Frontal cortex (tissue), 4 donors: ENCODE data around the gene CYP4B1. TPM values are rescaled to one million over a fixed set of nuclear protein-coding genes. Genes with fewer than 3 reads are reported as not detected.
"Not testable (repeated sequence)": the region's sequence is repeated elsewhere in the genome, so short reads cannot be mapped to it uniquely, and the experiment has no call there.

Source experiments
- DNase-seq, 2 donors: peaks; one replicate each; pipeline ENCODE4 v3.0.0; 2012; ENCODE audit warnings: low spot score in 2 of 2
- FAIRE-seq: peaks from 2 replicates; lab custom pipeline; 2012; peaks lifted over from hg19 to GRCh38; lab: Jason Lieb, UNC
- total RNA-seq: library from RNA; depleted of rRNA; stranded (reverse); fragments of >200 nt; gene quantifications from one replicate; pipeline ENCODE4 v1.2.3, GENCODE V29; 2014
- donor health status: control.
- donor health status: control.
- donor health status: control.

The CYP4B1 gene
- total RNA-seq, 1 donor from 2014 or later, result not detected

DNA sequence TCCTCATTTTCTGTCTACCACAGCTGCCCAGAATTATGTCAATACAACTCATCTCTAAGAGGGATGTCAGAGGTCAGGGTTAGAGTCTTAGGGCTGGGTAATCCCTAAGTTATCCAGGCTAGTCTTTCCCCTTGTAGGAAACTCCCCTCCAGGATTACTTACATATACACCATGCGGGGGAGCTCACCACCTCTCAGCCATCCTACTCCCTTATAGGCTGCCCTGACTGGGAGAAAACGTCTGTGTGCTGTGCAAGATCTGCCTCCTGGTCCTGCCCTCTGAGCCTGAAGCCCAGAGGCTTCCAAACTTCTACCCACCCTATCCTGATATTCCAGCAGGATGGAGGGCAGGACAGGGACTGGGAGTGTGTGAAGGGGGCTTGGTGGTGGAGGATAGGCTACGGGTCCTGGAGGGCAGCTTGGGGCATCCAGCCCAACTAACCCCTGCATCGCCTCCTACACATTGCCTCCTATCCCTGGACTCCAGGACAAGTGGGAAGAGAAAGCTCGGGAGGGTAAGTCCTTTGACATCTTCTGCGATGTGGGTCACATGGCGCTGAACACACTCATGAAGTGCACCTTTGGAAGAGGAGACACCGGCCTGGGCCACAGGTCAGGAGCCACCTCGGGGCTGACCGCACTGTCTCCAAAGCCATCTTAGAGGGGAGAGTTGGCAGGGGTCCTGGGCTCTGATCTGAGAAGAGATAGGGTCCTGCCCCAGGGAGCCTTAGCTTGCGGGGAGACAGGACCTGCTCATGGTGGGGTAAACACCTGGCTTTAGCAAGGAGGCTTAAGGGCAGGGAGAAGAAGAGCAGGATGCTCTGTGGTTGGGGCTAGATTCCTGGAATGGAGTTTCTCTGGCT lies 14.4 kb downstream of the CYP4B1 start:
- no peak for DNase-seq
- FAIRE-seq, result no peak

DNA sequence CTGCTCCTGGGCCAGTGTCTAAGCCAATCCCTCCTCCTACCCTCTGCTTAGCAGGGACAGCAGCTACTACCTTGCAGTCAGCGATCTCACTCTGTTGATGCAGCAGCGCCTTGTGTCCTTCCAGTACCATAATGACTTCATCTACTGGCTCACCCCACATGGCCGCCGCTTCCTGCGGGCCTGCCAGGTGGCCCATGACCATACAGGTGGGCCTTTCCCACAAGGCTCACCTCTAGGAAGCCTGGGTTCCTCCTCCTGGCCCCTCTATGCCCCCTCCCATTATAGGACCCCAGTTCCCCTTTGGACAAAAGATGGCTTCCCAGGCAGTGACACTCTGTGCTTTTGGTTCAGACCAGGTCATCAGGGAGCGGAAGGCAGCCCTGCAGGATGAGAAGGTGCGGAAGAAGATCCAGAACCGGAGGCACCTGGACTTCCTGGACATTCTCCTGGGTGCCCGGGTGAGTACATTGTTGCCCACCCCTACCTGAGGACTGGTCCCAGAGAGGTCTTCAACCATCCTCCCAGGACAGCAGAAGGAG lies 15.1 kb downstream of the CYP4B1 start:
- FAIRE-seq (no peak), DNase-seq (no peak)

DNA sequence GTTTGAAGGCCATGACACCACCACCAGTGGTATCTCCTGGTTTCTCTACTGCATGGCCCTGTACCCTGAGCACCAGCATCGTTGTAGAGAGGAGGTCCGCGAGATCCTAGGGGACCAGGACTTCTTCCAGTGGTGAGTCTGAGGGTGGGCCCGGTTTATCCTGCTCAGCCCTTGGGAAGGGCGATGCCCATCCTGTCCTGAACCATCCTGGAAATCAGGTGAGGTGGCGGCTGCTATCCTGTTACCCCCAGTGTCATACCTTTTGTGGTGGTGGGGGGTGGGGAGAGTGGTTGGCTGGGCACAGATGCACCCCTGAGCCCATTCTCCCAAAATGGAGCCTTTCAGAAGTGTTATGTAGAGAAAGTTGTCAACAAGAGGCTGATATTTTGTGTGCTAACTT lies 16.3 kb downstream of the CYP4B1 start:
- no peak for DNase-seq
- FAIRE-seq, result no peak

DNA sequence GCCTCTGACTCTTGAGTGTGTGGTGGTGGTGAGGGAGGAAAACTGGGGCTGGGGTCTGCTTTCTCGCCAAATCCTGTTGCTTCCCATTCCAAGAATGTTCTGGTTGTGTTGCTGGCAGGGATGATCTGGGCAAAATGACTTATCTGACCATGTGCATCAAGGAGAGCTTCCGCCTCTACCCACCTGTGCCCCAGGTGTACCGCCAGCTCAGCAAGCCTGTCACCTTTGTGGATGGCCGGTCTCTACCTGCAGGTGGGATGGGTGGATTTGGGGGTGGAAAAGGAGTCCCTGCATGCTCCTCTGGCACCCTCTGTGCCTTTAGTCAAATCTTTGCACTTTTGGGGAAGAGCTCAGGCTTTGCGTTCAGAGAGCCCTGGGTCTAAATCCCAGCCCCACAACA lies 18.1 kb downstream of the CYP4B1 start:
- no peak for DNase-seq
- FAIRE-seq, result no peak

DNA sequence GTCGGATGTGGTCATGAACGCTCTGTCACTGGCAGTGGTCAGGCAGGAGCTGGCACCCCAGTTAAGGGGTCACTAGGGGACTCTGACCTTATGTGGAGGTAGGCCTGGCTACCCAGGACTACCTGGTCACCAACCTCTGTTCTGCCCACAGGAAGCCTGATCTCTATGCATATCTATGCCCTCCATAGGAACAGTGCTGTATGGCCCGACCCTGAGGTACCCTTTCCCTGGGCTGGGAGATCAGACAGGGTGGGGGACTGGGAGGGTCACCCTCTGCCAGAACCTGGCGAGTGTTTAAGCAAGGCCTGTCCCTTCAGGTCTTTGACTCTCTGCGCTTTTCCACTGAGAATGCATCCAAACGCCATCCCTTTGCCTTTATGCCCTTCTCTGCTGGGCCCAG lies 19.0 kb downstream of the CYP4B1 start:
- DNase-seq (no peak), FAIRE-seq (no peak)

DNA sequence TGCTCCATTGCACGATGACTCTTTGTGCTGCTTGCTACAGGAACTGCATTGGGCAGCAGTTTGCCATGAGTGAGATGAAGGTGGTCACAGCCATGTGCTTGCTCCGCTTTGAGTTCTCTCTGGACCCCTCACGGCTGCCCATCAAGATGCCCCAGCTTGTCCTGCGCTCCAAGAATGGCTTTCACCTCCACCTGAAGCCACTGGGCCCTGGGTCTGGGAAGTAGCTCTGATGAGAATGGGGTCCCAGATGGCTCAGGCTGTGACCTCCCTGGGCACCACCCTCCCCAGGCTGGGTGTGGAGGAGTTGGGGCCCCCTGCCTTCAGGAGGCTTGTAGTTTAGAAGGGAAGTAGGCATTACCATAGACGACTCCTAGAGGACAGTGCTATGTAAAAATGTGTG lies 19.7 kb downstream of the CYP4B1 start:
- no peak for FAIRE-seq
- no peak for DNase-seq

DNA sequence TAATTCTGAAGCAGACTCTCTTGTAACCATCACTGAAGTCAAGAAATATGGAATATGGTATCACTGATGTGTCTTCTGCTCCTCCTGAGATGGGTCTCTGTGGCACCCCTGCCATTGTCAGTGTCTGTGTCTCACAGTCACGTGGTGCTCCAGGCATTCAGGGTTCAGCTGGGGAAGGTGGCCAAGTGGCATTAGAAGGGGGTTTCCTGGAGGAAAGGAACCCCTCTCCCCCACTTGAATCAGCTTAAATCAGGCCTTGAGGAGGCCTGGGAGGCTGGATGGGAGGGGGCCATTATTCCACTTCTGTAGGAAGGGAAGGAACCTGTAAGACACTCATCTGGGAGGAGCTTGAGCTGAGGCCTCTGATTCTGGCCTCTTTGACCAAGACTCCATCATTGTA lies 20.5 kb downstream of the CYP4B1 start:
- FAIRE-seq (no peak), DNase-seq (no peak)

DNA sequence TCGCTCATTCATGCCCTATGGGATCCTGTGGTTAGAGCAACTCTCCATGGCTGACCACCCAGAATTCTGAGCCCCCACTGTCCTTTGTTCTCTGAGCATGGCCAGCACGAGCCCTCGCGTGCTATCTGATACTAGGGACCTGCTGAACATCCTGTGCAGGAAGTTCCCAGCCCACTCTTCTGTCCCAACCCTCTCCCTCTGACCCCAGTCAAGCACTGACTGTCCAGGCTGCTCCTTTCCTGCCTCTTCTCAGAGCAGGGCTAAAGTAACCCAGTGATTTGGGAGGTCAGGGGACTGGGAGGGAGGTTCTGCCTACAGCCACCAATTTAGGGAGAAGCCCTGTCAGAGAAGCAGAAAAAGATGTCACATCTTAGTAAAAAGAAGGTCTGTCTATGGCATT lies 21.2 kb downstream of the CYP4B1 start:
- no peak for DNase-seq
- FAIRE-seq, result no peak

DNA sequence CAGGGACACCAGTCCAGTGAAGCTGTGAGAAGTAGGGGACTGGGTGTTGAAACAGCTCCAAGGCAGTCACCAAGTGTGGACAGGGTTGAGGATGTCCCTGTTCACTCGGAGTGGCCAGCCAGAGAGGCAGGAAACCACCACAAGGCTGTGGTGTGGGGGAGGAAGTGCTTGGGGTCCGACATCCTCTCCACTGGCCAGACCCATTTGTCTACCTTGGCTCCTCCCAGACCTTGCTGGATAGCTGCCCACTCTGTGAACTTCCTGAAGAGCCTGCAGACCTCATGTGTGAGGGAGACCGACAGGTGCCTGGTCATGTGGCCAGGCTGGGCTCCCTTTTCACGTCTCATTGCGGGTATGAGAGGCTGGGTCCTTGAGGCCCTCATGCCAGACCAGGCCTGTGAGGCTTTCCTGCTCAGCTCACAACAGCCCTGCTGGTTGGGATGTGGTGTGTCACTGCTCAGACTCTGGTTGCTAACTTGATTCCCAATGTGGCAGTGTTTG lies 21.8 kb downstream of the CYP4B1 start:
- DNase-seq (no peak), FAIRE-seq (no peak)

GRCh38 chr1:46822248-46822826 lies 23.5 kb downstream of the CYP4B1 start:
- no peak for FAIRE-seq
- no peak for DNase-seq

DNA sequence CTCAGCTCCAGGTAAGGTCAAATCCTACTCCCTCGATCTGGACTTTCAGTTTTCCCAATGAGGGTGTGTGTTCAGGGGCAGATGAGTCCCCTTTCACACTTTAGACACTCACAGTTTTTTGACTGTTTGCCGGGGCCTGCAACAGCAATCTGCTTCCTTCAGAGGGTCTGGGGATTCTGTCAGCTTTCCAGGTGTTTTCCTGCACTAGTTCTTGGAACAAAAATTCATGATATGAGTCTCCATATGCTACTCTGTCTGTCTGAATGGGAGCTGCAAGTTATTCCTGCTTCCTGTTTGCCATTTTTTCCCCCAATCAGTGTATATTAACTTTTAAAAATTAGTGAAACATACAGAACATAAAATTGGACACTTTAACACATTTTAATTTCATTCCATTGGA lies 24.3 kb downstream of the CYP4B1 start:
- FAIRE-seq, result no peak
- DNase-seq, result no peak

DNA sequence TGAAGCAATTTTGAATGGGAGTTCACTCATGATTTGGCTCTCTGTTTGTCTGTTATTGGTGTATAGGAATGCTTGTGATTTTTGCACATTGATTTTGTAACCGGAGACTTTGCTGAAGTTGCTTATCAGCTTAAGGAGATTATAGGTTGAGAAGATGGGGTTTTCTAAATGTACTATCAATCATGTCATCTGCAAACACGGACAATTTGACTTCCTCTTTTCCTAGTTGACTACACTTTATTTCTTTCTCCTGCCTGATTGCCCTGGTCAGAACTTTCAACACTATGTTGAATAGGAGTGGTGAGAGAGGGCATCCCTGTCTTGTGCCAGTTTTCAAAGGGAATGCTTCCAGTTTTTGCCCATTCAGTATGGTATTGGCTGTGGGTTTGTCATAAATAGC lies 28.0 kb downstream of the CYP4B1 start:
- not testable (repeated sequence) for FAIRE-seq, DNase-seq

- FAIRE-seq (no peak), DNase-seq (no peak)
These were observed 31.9 kb downstream of the CYP4B1 start for GRCh38 chr1:46830665-46831322.

GRCh38 chr1:46835469-46835868 lies 36.6 kb downstream of the CYP4B1 start:
- DNase-seq, FAIRE-seq: not testable (repeated sequence)

GRCh38 chr1:46846386-46846785 lies 47.5 kb downstream of the CYP4B1 start:
- not testable (repeated sequence) for FAIRE-seq

DNA sequence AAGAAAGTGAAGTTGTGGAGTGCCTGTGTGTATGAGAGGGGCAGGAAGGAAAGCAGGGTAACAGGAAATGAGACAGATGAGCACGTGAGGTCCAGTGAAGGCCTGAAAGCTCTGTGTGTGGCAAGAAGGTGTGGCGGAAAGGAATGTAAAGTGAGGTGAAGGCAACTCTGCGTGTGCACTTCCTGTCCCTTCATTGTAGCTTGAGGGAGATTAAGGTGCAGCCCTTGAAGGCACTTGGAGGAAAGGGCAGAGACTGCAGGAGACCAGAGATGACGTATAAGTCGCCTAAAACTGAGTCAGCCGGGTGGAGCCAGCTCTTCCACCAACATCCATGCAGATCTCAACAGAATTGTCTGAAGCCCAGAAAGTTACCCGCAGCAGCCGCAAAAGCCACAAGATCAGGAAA lies 58.8 kb downstream of the CYP4B1 start:
- FAIRE-seq, DNase-seq: not testable (repeated sequence)

More at GRCh38 chr1:46846386-46846785, 47.5 kb downstream of the CYP4B1 start:
- not testable (repeated sequence) for DNase-seq

- DNase-seq (no peak), FAIRE-seq (no peak)
These were observed 63.5 kb downstream of the CYP4B1 start for GRCh38 chr1:46862348-46862747.
